Renal pelvis (tissue), 4 donors: ENCODE measurements around the gene ZAP70. TPM values are rescaled to one million over a fixed set of nuclear protein-coding genes. Genes with fewer than 3 reads are reported as not detected.

Source experiments
- DNase-seq: peaks from one replicate; pipeline ENCODE4 v3.0.0-alpha.2; 2013
- polyA plus RNA-seq, 3 donors: library from polyadenylated mRNA; unstranded; fragments of 120-200 nt; gene quantifications; one replicate each; pipeline ENCODE4 v1.2.1, GENCODE V29; 2013; ENCODE audit not compliant: insufficient read length in 3 of 3

Gene ZAP70
- polyA plus RNA-seq, 3 donors = 2.4 to 3.3 (median 2.7) TPM

DNA sequence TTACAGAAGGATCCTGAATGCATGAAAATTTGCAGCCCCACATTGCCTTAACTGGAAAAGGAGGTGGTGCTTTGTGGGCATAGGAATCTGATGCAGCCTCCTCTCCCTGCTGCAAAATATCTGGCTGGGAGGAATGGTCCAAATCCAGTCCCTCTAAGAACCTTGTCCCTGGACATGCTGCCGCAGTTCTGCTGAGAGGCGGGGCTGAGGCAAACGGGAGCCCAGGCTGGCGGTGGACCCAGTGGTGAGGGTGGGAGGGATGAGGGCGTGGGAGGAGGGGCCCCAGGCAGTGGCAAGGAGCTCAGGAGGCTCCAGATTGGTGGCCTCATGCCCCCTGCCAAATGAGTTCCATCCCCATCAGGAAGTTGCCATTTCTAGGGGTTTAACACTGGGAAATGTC is 36.2 kb downstream of the ZAP70 start:
- no peak for DNase-seq

GRCh38 chr2:97750017-97750416 is 36.6 kb downstream of the ZAP70 start:
- no peak for DNase-seq

- DNase-seq = no peak
These were observed 38.4 kb downstream of the ZAP70 start for GRCh38 chr2:97751752-97752151.

DNA sequence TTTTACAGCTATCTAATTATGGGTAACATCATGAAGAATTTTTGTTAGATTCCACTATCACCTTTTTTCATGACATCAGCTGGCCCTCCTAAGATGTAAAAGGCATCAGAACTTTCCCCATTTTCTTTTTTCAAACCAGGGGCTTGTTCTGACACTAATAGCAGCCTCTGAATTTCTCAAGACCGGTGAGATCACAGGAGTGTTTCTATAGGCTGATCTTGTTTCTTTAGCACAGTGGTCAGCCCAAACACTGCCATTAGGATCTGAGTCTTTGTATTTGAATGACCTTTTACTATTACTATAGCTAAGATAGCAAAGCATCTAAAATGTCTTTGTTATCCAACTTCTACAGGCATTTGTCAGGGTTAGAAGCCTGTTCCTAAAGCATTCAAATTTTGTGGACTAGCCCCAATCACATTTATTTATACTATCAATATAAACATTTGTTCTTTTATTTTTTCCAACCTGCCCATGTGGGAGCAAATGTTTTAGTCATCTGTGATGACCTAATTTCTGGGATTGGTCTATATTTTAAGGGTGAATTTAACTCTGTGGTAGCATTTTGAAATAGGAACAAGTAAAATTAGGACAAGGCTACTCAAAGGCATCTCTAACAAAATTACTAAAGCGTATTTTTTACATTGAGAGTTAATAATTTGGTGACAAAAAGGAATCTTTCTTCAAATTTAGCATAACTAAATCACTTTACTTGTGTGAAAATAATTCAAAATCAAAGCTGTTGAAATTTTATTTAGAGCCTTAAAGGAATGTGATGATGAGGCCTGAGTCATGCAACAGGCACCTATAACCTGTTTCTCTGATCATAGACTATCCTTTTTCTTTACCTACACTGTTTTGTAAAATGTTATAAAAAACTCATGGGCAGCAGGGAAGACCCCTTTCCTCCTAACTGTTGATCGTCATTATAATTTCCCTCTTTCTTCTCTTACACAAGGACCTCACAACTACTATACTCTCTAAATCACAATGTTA is 39.3 kb downstream of the ZAP70 start:
- no peak for DNase-seq

- no peak for DNase-seq
These were observed 41.4 kb downstream of the ZAP70 start for GRCh38 chr2:97754690-97755346.

DNA sequence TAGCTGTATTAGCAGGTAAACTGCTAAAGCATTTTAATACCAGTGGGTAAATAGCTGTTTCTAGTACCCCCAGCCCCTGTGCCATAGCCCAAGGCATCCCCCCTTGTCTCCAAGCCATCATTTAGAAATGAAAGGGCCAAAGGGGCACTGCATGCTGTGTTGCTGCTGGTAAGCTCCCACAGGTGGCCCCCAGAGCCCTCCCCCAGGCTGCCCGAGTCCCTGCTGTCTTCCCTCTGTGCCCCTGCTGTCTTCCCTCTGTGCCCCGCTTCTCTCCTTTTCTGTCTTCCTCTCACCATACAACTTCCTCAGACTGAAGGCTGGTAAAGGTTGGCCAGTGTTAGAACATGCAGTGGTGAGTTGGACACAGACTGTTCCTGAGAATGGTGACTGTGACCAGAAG is 42.1 kb downstream of the ZAP70 start:
- DNase-seq = no peak

GRCh38 chr2:97757062-97757461 is 43.7 kb downstream of the ZAP70 start:
- DNase-seq = no peak

DNA sequence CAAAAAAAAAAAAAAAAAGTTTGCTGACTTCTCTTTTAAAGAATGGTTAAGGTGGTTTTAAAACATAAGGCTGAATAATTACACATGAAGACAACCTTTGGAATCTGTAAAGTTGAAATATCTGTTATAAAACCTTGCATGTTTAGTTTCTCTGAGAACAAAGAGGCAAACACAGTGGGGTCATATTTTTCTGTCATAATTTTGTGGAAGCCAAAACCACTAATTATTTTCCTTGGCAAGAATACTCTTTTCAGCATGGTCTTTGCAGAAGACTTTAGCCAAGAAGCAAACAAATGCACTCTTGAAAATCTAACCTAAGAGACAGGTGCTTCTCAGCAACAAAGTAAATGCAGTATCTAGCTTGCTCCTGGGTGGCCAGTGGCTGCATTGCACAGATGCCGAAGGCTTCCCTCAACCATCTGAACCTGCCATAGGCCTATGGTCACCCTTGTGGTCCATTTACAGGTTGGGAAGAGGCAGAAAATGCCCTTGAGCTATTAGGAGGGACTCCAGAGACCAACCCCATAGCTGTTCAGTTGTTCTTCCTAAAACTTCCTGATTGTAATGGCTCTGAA is 44.8 kb downstream of the ZAP70 start:
- DNase-seq = no peak

DNA sequence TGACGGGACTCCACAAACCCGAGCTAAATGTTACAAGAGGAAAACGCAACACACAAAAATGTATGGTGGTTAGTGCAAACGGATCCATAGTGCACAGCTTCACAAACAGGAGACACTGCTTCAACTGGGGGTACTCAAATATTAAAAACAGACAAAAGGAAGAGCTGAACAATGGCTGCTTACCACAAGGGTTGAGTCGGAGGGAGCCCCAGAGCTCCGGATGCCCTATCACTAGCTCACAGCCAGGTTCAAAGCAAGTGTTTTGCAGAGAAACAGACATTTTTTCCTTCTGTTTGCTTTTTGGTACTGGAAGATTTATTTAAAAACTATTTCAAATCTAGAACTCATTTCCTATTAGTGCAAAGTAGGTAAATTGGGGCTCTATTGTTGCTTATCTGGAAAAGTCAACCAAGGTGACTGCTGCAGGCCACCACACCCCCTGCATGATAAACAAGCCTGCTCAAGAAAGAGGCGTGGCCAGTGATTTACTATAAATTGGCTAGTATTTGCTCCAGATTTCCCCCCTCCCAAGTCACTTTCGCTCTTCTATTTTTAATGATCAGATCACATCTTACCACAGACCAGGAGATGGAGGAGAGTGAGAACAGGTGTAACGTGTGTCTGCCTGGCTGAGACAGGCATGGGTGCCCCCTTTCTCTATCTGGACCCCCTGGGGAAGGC is 46.5 kb downstream of the ZAP70 start:
- no peak for DNase-seq

GRCh38 chr2:97760480-97761049 is 47.2 kb downstream of the ZAP70 start:
- DNase-seq = no peak

- no peak for DNase-seq
These were observed 47.8 kb downstream of the ZAP70 start for GRCh38 chr2:97761192-97761591.

DNA sequence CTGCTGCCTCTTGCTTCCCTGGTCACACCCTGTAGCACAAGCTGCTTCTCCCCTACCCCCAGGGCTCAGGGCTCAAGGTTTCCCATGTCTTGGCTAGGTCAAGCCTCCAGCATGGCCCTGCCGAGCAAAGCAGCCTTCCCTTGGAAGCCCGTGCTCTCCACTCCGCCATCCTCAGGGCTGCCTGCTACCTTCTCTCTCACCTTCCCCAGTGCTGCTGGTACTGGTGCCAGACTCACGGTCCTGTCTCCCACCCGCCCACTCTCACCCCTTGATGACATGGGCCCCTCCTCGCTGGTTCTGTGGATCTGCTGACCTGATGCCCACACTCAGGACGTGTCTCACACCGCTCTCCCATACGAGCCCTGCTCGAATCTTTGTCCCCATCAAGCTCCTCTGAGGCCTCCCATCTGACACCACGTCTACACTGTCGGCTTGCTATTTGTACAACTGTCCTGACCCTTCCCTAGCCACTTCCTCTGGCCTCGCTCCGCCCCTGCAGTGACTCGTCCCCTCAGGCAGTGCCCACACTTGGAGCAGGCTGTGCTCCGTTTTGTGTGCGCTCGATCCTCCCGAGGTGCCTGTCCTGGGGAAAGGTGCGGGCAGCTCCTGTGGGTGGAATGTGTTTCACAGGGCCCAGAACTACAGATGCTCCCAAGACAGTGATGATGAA is 49.9 kb downstream of the ZAP70 start:
- DNase-seq = no peak

- DNase-seq = no peak
These were observed 51.3 kb downstream of the ZAP70 start for GRCh38 chr2:97764559-97765263.

- no peak for DNase-seq
These were observed 52.6 kb downstream of the ZAP70 start for GRCh38 chr2:97765933-97766332.

DNA sequence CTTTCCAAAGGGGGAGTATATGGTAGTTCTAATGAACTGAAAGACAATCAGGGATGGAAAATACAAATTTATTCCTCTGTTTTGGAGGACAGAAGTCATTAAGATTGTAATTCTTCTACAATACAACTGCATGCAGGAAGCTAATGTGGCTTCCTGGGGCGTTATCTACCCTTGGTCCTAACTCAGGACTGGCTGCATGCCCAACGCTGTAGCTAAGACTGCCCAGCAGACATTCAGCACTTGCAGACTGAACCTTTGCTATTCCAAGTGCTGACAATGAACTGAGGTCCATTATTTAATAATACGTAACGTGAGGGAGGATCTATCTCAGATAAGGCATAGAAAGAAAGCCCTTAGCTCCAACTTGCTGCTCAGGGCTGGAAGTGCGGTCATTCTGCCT is 53.2 kb downstream of the ZAP70 start:
- DNase-seq = no peak

DNA sequence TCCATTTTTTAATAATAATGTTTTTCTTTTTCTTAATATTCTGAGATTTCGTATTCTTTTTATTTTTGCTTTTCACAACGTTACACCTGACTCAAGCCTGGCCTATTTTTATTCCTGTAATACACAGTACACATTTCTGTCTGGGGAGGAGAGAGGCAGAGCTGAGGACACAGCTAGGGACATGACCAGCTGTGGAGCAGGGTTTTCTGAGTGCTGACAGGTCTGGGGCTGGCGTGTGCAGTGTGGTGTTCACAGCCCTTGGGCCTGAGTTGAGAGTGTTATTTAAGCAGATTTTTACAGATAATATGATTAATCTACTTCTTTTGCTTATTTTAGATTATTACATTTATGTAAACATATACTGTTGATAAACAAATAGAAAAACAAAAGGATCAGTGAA is 55.9 kb downstream of the ZAP70 start:
- DNase-seq = no peak

DNA sequence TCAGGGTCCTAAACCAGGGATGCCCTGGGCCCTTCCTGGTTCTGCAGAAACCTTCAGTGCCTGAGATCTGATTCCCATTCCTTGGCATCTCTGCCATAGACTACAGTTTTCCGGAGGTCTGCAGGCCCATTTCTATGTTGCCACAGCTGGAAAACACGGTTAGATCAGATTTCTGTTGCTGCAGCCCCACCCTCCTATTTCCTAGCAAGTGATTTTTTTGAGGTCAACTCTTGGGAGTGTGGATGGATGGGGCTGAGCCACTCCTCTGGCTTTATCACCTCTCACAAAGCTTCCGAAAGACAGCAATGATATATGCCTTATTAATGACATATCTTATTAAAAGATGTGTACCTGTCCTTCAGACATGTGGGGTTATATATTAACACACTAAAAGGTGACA is 56.3 kb downstream of the ZAP70 start:
- DNase-seq = no peak

- no peak for DNase-seq
These were observed 57.1 kb downstream of the ZAP70 start for GRCh38 chr2:97770445-97770844.

DNA sequence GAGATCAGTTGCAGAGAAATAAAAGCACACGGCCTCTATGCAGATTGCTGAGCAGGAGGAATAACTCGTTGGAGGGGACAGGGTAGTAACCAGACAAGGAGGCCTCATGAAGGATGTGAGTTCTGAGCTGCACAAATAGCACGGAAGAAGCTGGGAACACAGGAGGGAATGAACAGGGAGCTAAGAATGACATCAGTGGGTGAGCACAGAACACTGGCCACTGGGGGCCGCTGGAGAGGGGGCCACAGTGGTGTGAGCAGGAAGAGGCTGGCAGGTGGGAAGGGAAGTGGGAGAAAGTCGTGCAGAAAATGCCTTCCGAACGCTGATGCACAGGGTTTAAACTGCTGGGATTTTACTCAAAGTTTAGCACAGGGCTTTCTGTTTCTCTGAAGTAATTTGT is 61.0 kb downstream of the ZAP70 start:
- DNase-seq = no peak

DNA sequence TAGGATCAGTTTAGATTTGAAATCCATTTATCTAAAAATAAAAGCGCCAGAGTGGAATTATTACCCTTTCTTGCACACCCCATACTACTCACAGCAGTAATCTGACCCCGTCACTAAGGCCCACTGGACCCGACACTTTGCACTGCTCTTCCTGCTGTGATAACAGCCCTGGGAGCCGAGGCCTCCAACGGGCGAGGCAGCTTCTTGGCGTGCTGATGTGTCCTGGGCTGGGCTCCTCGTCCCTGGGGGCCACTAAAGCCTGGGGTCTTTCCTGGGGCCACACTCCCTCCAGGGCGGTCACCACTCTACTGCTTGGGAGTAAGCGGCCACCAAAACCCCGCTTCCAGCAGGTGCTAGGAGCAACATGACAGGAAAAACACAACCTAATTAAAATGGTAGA is 61.7 kb downstream of the ZAP70 start:
- no peak for DNase-seq

GRCh38 chr2:97779141-97779540 is 65.8 kb downstream of the ZAP70 start:
- no peak for DNase-seq
